Measurements from ENCODE around the gene TSGA10IP. TPM values are rescaled to one million over a fixed set of nuclear protein-coding genes. Genes with fewer than 3 reads are reported as not detected.

TSGA10IP gene
- polyA plus RNA-seq, 4 donors = 0.14 to 0.30 (median 0.18) TPM; not detected in 1

GRCh38 chr11:65973439-65974110 is 28.3 kb downstream of the TSGA10IP start:
- DNase-seq (ENCODE audit: low read depth in 4 of 4, low spot score in 3 of 4) = no peak

- no peak for DNase-seq (ENCODE audit: low read depth in 4 of 4, low spot score in 3 of 4)
Measured at GRCh38 chr11:65975771-65976170, 30.5 kb downstream of the TSGA10IP start.

- DNase-seq (ENCODE audit: low read depth in 4 of 4, low spot score in 3 of 4) = no peak
Measured at GRCh38 chr11:65976216-65977176, 31.2 kb downstream of the TSGA10IP start.

DNA sequence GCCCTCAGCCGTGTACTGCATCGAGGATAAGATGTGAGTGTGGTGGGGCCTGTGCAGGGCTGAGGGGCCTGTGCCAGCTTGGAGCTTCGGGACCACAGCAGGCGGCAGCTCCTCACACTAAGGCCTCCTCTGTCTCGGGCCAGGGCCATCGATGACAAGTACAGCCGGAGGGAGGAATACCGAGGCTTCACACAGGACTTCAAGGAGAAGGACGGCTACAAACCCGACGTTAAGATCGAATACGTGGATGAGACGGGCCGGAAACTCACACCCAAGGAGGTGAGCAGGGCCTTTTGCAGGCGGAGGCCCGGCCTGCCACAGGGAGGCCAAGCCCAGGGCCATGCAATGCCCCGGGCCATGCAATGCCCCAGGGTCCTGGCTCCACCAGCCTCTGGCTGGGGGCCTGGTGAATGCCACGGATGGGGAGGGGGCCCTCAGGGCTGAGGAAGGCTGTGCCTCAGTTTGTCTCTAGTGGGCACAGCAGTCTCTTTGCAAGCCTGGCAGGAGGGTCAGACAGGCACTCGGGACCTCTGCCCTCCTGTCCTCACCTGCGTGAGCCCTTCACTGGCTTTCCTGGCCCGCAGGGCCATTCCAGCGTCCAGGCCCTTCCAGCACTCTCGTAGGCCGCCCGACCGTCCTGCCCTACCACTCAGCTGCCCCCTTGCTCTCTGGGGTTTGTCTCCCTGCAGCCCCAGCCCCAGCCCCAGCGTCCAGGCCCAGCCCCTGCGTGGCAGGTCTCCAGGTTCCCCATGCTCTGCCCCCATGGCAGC is 32.5 kb downstream of the TSGA10IP start:
- DNase-seq (ENCODE audit: low read depth in 4 of 4, low spot score in 3 of 4) = no peak

DNA sequence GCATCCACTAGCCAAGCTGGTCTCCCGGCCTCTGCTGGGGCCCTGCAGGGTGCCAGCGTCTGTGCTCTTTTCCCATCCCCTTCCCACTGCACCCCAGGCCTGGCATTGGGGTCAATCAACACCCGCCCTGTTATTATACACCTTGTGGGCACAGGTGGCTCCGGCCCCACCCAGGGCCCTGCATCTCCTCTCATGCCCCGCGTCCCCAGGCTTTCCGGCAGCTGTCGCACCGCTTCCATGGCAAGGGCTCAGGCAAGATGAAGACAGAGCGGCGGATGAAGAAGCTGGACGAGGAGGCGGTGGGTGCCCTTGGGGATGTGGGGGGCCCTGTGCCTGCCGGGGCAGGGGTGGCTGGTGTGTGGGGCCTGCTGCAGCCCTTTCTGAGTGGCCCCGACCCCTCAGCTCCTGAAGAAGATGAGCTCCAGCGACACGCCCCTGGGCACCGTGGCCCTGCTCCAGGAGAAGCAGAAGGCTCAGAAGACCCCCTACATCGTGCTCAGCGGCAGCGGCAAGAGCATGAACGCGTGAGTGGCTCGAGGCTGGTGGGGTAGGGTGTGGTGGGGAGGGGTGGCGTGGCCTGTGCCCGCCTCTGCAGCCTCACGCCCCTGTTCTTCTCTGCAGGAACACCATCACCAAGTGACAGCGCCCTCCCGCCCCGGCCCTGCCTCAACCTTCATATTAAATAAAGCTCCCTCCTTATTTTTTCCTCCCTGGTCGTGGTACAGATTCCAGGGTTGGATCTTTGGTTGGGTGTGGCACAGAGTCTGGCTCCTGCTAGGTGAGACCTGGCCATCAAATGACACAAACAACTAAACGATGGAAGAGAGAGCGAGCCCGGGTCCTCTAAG is 33.3 kb downstream of the TSGA10IP start:
- DNase-seq (ENCODE audit: low read depth in 4 of 4, low spot score in 3 of 4) = no peak

- no peak for DNase-seq (ENCODE audit: low read depth in 4 of 4, low spot score in 3 of 4)
Measured at GRCh38 chr11:65979261-65979759, 34.0 kb downstream of the TSGA10IP start.

GRCh38 chr11:65981101-65981740 is 35.9 kb downstream of the TSGA10IP start:
- no peak for DNase-seq (ENCODE audit: low read depth in 4 of 4, low spot score in 3 of 4)

DNA sequence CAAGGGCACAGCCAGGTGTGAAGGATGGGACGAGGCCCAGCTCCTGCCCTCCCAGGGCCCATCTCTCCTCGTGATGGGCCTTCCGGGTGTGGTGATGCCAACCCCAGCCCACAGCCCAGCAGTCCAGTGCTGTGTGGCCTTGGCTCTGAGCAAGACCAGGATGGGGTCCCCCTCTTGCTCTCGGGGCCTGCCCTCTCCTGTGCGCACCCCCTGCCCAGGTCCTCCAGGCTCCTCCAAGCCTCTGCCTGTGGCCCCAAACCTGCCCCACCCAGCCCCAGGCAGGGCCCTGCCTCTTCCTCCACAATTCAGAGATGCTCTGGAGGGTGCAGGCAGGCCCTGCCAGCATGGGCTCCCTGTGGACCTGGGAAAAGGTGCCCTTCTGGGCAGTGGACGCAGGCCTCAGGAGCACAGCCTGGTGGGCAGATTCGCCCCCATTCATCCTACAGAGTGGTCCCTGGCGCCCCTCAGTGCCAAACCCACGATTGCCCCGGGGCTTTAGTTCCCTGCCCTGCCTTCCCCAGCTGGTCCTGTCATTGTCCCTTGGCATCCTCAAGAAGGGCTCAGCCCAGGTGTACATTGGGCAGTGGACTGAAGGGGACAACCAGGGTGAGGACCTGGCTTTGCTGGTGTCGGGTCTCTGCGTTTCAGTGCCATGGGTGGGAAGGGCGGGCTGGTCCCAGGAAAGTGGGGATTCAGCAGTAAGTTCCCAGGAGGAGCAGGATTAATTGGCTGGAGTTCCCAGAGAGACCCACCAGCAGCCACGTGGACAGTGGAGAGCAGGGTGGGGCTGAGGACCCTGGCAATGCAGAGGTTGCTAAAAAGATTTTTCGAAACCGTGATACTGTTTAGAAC is 36.9 kb downstream of the TSGA10IP start:
- no peak for DNase-seq (ENCODE audit: low read depth in 4 of 4, low spot score in 3 of 4)

DNA sequence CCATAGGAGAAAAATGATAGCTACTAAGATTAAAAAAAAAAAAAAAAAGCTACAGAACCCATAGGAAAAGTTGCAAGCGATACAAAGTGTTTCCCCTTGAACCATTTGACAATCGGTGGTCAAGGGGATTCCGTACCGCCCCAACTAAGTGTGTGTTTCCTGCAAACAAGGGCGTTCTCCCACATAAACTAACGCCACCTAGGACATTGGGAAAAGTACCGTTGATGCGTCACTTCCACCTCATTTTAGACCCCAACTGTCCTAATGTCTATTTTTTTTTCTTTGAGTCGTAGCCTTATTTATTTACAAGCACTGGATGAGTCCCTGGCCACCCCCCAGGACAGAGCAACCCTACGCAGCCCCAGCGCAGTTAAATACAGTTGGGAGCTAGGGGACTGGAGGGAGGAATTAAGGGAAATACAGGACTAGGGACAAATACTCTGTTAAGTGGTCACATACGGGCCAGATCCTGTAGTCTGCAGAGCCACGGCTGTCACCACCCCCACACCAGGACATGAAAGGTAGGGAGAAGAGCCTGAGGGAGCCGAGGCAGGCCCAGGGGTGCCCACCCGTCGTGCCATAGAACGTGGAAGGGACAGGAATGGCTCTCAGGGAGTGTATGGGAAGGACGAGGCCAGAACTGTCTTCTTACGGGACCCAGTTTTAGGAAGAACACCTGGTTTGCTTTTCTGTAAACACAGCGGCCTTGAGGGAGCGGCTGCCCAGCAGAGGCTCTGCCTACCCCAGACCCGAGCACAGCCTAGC is 37.7 kb downstream of the TSGA10IP start:
- no peak for DNase-seq (ENCODE audit: low read depth in 4 of 4, low spot score in 3 of 4)

- DNase-seq (ENCODE audit: low read depth in 4 of 4, low spot score in 3 of 4) = no peak
Measured at GRCh38 chr11:65983589-65983987, 38.3 kb downstream of the TSGA10IP start.

GRCh38 chr11:65987336-65987735 is 42.1 kb downstream of the TSGA10IP start:
- no peak for DNase-seq (ENCODE audit: low read depth in 4 of 4, low spot score in 3 of 4)

GRCh38 chr11:65988791-65989592 is 43.7 kb downstream of the TSGA10IP start:
- DNase-seq (ENCODE audit: low read depth in 4 of 4, low spot score in 3 of 4) = peak; percentile 92 to 94 (median 93)

GRCh38 chr11:65992056-65992455 is 46.8 kb downstream of the TSGA10IP start:
- no peak for DNase-seq (ENCODE audit: low read depth in 4 of 4, low spot score in 3 of 4)

- DNase-seq (ENCODE audit: low read depth in 4 of 4, low spot score in 3 of 4) = no peak
Measured at GRCh38 chr11:65997286-65997685, 52.0 kb downstream of the TSGA10IP start.

DNA sequence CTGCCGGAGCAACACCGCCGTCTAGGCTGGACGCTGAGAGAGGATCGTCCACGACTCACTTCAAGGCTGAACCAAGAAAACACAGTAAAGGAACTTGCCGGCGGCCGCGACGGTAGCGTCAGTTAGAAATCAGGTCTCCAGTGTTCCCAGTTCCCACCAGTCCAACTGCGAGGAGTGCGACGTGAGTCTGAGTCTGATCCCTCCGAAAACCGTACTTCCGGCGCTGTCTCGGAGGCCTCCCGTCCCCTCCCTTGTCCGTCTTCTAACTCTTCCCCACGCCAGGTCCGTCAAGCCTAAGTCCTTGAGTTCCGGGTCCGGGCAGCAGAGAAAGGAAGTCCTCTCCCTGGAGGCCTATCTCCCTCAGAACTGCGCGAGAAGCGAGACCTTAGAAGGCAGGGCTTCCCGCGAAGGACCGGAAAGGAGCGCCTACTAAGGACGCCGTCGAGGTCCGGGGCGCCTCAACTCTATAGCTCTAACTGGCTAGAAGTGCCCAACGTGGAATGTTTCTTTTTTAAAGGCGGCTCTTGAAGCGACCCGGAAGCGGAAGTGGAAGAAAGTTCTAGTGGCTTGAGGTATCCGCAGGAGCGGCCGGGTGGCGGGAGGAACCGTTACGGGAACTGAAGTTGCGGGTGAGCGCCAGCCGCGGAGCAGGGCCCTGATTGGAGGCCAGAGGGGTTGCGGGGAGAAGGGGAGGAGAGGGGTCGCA is 56.8 kb downstream of the TSGA10IP start, which contains the start of the genes BANF1 and EIF1AD:
Gene BANF1 (plus strand): TSS at position 562 of the 706 bp plus-strand sequence. CDS start 748 bp downstream, outside the sequence.
Gene EIF1AD (minus strand): TSS at position 216 of the 706 bp plus-strand sequence. CDS start 1,768 bp downstream, outside the sequence.
- peak; percentile 96 to 99 (median 96) for DNase-seq (ENCODE audit: low read depth in 4 of 4, low spot score in 3 of 4)

GRCh38 chr11:66002648-66003225 is 57.5 kb downstream of the TSGA10IP start:
- DNase-seq (ENCODE audit: low read depth in 4 of 4, low spot score in 3 of 4) = no peak

Measured in right renal pelvis (tissue), 4 donors.